COR-L47 (cell line): ENCODE results near the gene PEX10.
A peak's percentile ranks its signal among the peaks of the same experiment; 100 is the strongest.

Experiments
- DNase-seq: peaks from one replicate; lab custom pipeline; 2025; lab: John Stamatoyannopoulos, UW

The PEX10 gene

DNA sequence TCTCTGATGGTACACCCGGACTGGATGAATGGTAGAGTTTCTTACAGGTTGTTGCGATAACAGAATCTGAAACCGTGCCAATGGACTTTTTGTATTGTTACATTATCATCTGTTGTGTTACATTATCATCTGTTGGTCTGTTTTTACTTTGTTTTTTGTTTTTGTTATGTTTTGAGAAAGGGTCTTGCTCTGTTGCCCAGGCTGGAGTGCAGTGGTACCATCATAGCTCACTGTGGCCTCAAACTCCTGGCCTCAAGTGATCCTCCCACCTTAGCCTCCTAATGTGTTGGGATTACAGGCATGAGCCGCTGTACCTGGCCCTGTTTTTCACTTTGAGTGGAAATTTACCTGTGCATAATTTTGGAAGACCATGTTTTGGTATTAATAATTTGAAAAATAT lies 10.2 kb upstream of the PEX10 start:
- no peak for DNase-seq

DNA sequence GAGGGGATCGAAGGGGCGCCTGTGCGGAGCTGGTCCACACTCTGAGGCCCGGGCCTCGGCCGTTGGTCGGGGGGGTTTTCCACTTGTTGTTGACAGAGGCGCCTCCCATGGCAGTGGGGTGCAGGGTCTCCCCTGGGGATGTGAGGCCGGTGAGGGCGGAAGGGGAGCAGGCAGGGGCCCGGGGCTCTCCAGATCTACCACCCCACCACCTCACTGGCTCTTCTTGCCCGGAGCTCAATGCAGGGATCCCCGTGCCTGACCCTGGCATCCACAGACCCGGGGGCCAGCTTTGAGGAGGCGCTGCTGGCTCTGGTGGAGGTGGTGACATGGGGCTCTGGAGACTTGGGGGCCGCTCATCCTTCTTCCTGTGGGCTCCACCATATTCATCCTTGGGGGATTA lies 7.1 kb upstream of the PEX10 start:
- DNase-seq: no peak

DNA sequence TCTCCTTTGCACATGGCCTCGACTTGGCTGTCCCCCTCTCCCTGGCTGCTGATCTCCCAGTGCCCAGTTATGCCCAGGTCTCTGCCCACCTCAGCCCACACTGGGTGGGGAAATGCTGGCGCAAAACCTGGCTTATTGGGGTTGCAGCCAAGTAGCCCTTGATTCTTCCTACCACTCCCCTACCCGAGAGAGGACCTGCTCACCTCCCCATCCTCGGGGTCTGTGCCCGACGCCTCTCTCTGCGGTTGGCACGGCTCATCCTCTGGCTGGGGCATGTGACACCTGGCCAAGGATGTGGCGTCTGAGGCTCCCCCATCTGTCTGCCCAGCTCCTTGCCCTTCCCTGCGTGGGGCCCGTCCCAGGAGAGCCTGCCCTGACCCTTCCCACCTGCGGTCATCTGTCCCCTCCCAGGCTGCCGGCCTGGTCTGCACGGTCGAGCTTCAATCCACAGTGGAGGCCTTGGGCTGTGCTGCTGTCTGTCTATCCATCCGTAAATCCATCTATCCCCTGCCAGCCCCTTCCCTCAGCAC lies 6.5 kb upstream of the PEX10 start:
- DNase-seq: no peak

DNA sequence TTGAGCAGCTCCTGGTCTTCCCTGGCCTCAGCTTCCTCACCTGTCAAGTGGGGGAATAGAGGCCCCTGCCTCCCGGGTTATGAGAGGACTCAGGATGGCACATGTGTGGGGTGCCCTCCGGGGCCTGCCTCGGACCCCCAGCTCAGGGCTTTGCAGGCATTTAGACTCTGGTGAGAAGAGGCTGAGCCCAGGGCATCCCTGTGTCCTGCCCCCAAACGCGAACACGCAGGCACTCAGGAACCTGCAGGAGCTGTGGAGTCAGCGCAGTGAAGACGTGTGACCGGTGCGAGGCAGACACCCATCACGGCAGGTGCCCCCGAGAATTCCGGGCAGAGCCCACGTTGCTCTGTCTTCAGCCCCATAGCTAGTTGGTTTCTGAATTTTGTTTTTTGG lies 5.5 kb upstream of the PEX10 start:
- DNase-seq: no peak

DNA sequence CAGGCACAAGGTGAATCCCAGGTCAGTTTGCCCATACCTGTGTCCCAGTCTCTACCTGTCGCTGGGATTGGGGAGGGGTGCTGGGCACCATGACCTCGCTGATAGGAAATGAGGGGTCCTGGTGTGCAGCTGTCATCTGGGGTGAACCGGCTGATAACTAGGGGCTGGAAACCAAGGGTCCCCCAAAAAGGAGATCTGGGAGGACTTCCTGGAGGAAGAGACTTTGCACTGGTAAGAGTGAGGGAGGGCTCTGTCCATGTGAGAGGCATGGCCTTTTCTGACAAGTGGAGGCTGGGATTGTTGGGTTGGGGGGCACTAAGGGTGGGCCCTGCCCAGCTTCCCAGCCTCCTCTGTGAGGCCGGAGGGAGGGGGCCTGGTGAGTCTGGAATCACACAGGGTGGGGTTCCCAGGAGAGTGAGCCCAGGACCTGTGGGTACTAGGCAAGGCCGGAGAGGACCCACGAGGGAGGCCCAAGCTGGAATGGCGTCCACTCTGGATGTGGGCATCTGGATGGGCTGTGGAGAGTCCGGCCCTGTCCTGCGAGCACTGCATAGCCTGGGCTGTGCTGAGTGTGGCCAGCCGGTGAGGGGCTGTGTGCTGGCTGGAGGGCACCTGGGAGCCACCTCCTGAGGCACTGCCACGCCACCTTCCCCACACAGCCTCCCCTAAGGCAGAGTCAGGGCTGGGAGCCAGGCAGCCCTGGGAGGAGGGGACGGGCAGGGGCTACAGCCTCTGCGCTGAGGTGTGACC lies 4.9 kb upstream of the PEX10 start:
- DNase-seq: no peak

DNA sequence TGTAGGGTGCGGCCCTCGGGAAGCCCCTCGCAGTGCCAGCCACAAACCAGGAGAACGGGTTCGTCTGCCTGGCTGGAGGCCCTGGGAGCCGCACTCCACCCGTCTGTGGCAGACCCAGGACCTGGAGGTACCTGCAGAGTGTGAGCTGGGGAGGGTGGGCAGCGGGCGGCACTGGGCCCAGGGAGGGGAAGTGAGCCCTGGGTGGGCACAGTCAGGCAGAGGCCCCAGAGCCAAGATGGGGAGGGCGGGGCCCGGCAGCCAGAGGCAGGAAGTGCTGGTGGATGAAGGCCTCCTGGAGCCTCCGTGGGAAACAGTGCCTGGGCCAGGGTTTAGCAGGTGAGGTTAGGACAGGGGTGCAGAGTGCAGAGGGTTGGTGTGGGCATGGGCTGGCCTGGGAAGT lies 4.0 kb upstream of the PEX10 start:
- DNase-seq: peak; percentile 55

DNA sequence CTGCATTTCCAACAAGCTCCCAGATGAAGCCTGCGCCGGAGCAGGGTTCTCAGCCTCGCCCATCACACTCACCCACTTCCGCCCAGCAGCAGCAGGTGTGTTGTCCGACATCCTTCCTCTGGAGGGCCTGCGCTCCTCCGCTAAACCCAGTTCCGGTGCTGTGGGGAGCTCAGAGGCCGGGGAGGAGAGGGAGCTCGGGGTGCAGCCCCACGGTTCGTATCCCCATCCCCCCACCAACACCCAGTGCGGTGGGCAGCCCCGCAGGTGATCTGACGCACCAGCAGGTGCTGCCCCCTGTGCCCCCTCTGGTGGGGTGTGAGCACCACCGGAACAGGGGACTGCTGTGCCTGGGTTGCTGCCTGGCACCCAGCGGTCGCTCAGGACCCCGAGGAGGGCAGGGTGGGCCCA lies 3.4 kb upstream of the PEX10 start:
- peak; percentile 48 for DNase-seq

DNA sequence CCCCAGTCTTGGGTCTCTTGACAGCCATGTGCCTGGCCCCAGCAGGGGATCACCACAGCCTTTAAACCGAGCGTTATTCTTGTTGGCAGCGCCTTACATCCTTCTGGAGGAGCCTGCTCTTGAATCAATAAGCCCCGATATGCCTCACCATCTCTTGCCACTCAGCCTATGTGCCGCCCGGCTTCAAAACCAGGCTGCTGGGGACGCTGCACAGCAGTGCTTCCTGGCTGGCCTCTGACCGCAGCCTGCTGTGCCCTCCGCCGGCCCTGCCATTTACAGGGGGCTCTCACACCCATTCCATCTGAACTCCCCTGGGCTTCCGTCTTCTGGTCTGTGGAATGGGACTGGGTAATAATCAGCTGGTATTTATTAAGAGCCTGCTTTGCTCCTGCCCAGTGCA lies 3.0 kb upstream of the PEX10 start:
- DNase-seq: no peak

DNA sequence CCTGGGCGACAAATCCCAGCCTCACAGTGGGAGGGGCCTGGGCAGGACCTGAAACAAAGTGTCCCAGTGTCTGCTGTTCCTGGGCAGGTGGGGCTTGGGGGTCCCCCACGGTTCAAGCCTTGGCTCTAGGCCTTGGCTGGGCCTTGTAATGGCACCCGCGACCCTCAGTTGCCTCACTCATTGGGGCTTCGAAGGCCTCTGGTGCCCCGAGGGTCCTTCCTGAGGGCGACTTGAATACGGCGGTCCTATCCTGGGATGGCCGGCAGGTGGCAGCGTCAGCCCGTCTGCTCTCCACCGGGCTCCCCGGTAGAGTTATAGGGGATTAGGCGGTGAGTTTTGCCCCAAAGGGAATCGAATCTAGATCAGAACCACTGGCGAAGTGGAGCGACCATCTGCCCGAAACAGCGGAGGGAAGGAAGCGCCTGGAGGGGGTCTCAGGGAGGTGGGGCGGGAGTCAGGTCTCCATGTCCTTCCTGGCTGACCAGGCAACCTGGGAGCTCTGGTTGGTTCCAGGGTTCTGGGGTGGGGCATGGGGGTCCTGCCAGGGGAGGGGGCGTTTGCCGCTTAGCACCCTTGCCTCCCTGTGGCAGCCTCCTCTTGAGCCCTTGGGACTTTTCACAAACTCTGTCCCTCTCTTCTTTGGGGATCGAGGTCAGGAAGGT lies 2.1 kb upstream of the PEX10 start:
- peak; percentile 54 for DNase-seq

DNA sequence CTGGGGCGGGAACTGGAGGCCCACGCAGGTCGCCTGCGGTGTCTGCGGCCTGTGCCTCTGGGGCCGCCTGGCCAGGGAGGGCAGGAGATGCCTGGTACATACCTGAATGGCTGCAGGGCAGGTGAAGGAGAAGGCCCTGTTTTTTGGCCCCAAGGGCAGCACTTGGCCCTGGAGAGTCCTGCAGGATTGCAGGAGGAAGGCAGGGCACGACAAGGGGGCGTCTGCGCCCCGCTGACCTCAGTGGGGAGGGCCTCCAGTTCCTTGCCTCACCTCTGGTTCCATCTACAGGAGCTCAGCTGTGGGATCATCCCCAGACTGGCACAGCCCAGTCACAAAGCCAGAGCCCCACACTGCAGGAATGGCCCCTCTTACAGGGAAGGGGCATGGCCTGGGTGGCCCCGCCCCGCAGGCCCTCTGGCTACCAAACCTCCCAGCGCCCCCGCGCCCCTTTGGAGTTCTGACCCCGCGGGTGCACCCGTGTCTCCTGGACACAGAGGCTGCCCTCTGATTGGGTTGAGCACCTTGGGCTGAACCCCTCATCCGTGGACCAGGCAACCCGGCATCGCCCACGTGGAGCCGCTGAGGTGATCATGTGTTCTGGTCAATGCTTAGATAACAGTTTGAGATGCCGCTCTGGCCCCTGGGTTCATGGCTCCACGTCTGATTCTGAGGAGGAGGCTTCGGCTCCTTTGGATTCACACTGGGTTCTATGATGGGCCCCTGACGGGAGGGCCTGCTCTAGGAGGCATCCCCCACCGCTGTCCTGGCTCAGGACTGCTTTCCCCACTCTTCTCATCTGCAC lies 1.3 kb upstream of the PEX10 start:
- DNase-seq: no peak

DNA sequence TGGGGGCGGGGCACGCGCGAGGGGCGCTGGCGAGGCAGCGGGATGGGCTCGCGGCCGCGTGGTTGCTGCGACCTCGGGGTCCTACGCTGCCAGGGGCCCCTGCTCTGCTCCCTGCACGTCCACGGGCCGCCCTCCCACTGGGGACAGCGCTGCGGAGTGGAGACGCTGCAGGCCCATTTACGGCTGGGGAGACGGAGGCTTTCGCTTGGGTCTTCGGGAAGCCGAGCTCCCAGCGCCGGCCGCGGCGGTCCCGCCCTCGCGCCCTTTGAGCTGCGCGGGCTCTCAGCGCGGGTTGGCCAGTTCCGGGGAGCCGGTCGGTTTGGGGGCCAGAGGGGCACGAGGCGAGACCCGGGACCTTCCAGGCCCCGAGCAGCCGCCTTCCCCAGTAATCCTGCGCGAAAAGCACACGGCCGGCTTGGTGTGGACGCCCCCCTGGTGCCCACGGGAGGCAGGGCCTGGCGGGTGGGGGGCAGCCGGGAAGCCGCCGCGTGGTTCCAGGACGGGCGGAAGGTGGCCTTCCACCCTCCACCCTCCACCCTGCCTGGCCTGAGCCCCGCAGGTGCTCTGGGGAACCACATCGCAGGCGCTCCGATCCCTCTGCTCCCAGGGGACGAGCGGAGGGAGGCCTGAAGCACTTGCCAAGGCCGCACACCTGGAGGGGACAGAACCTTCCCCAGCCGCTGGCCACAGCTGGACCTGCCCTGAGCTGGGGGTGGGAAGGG lies 570 bp upstream of the PEX10 start:
- DNase-seq: peak; percentile 76

DNA sequence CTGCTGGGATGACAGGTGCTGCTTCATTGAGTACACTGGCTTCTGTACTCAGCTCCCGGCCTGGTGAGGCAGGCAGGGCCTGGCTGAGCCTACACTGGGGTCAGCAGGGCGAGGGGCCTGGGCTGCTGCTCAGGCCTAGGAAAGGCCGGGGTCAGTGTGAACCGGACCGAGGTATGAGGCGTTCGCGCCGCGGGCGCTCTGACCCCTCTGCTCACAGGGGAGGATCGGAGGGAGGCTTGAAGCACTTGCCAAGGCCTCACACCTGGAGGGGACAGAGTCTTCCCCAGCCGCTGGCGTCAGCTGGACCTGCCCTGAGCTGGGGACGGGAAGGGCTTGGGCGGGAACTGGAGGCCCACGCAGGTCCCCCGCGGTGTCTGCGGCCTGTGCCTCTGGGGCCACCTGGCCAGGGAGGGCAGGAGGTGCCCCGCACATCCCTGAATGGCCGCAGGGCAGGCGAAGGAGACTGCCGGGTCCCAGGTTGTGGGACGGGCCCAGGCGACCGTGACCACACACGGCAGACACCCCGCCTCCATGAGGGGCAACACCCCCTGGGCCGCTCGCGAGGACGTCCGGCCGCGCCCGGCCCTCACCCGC lies 466 bp downstream of the PEX10 start:
- no peak for DNase-seq

DNA sequence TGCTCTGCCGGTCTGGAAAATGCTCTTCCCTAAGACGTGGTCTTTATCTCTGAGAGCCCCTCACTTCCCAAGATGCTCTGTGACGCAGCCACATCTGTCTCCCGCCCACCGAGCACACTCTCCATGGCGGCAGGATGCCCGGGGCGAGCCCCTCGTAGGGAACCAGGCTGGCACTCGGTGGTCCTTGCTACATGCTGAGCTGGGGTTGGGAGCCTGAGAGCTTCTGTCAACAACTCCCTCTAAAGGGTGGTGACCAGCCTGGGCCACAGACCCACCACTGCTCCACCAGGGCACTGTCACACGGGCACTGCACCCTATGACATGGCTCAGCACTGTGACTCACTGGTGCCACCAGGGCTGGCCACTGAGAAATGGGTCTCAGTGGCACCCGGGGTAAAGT lies 2.6 kb downstream of the PEX10 start:
- no peak for DNase-seq

DNA sequence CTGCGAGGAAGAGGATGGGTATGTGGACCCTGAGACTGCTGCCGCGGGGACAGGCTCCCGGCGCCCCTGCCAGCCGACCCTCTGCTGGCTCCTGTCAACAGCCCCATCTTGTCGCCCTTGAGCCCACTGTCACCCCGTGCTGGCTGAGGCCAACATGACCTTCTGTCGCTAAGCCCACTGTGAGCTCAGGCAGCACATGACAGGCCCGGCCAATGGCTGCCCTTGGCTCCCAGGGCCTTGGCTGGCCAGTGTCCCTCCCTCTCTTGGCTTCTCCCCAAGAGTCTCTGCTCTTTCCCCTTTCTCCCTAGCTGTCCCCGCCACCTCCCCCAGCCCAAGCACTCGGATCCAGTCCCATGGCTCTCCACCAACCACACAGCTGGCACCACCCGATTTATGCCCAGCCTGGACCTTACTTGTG lies 3.5 kb downstream of the PEX10 start:
- no peak for DNase-seq

DNA sequence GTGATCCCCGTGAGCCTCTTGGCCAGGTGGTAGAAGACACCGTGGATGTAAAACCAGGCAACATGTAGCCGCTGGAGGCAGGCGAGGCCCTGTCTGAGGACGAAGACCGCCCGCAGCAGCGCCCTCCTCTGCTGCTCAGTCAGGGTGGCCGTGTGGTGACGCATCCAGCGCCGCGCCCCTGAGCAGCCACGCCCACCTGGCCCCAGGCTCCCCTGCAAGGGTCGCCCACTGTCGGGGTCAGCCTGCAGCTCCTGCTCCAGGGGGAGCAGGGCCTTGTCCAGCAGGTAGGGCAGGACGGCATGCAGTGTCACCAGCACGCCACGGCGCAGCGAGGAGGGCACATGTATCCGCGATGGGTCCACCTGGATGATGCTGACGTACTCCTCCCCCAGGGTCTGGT lies 3.9 kb downstream of the PEX10 start:
- no peak for DNase-seq

DNA sequence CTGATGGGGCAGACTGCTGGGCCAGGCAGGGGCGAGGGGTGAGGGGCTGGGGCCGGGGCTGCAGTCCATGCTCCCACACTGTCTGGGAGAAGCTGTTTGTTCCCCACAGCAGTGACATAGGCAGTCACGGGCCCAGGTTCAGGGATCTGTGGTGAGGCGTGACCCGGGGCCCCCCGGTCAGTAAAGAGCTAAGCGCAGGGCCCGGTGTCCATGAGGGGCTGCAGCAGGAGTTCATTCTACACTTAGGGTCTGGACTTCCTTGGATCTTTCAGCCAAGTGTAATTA lies 4.4 kb downstream of the PEX10 start:
- DNase-seq: no peak

DNA sequence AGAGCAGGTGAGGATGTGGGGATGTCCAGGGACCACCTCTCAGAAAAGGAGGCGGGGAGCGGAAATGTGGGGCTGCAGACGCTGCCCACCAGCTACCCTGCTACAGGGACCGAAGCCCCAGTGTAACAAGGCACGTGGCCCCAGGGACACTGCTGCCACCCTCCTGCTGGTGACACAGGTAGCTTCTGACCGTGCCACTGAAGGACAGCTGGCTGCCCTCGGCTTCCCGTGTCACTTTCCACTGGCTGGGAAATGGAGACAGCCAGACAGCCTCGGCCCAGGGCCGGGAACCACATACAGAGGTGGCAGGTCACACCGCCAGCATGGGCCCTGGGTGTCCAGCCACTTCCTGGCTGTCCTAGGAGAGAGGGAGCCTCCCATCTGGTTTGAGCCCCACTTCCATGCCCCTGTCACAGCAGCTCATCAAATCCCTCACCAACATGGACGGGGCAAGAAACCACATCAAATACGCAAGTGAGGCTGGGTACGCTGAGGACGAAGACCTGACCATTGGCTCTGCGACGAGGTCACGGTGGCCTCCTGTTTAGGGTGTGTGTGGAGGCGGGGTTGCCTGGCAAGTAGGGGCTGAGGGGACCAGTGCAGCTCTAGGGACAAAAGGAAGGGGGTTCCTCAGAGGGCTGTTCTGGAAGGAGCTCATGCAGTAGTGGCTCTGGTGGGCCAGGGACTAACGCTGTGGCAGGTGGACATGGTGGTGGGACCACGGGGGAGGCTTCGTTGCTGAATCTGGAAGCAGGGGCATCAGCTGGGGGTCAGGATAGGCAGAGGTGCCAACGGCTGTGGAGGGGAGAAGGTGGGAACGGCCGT lies 5.0 kb downstream of the PEX10 start:
- no peak for DNase-seq

DNA sequence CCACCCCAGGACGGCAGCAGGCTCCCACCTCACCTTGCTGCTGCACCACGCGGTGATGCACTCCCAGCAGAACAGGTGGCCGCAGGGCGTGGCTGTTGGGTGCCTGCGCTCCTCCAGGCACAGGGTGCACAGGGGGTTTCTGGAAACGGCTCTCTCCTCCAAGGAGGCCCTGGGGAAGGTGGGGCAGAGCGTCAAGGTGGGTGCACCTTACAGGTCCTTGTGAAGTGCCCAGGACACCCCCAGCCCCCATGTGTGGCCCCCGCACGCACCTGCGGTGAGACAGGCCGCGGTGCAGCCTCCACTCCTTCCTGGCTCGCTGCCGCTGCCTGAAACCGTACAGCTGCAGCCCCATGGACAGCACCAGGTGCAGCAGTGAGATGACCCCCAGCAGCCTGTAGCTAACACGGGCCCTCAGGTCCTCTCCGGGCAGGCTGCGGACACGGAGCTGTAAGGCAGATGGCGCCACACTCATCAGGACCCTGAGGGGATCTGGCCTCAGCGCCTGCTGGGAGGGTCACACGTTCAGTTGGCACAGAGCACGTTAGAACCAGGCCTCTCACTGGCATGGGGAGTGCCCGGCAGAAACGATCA lies 5.8 kb downstream of the PEX10 start:
- DNase-seq: peak; percentile 18

DNA sequence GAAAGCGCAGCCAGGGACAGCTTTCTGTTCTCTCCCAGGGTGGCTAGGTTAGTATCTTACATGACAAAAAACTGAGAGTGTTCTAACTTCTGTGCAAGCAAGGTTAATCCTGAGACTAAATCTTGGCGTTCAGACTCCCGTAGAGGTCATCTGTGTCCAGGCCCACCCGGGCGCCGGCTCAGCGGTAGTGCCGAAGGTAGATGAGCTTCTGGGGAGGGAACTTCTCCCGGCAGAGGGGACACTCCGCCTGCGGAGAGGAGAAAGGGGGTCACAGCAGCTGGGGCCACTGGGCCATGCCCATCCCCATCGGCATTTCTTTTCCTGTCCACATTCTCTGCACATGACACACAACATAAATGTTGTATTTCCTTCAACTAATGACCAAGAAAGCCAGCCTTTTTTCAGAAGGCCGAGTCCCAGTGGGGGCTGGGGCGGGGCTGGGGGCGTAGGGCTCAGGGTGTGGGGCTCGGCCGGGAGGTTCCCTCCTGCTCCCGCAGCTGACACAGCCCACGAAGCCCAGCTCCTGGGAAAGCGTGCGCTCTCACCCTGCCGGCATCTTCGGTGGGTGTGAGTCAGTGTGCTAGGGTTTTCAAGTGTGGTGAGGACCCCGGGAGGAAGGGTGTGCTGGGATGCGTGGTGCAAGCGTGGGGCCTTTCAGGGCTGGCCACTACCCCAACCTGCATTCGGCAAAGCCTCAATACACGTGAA lies 6.6 kb downstream of the PEX10 start:
- DNase-seq: no peak

DNA sequence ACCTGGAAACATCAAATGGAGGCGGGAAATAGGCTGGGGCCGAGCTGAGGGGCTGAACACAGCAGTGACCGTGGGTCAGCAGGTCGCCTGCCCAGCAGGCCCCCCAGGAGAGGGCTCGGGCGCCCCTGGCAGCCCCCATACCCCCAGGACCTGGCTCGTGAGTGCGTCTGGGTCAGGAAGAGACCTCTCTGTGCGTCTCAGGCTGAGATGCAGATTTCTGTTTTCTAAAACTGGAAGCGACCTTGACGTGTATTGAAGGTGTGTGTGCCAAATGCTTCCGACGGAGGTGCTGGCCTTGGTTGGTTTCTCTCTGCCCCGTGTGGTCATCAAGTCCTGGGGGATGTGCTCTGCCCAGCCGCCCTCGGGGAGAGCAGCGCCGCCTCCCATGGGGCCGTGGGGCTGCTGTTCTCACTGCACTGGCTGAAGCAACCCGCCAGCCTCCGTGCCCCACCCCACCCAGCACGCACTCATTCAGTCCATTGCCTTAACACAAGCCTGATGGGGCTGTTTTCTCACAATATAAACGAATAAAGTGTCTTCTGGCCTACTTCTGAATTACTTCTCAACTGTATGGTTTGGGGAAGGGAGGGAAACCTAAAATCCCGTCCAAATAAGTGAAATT lies 7.4 kb downstream of the PEX10 start:
- DNase-seq: no peak
